Right lobe of liver (tissue), 4 donors: Measurements from ENCODE around the gene TTI1.

Source experiments
- POLR2A ChIP-seq: fragments of 450-650 bp; IDR thresholded peaks from one replicate; pipeline ENCODE4 v1.6.1; 2017; ENCODE audit warnings: antibody characterized with exemption, mild to moderate bottlenecking
- TF ChIP-seq, protein P1 (sequence below), 4 donors: fragments of 200-600 bp in 3 of 4; fragments of 450-650 bp in 1 of 4; IDR thresholded peaks; one replicate each; pipeline versions ENCODE4 v1.5.1 to v1.8.0; 2016 to 2022; ENCODE audit warnings: antibody characterized with exemption in 4 of 4, mild to moderate bottlenecking in 2 of 4
- donor health status: DM: no; HTN: no; CAD: no.
- donor health status: DM: no; HTN: no; CAD: no.
- donor health status: DM: no; HTN: yes; CAD: no.

DNA sequence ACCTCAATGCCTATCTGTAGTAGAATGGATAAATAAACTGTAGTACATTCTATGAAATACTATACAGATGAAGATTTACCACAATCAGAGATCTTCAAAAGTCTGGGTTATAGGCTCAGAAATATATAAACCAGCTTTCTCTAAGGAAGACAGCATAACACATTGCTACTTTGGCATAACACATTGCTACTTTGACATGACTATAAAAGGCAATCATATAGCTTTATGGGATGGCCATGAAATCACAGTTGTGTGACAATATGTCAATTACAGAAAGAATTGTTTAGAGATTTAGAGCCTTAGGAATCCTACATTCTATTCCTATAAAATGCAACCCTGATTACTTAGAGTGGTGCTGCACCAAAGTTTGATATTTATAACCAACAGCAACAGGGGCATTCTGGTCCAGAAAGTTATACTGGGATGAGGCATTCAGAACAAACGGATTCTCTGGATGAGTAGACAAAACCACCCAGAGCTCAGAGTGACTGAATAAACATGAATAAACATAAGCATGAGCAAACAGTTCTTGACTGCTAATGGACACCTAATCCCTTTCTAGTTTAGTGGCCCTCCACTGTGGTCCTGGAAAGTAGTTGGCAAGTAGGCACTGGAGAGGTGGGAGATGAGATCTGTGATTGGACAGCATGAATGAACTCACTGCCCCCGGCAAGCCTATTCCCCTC, 12.0 kb downstream of the TTI1 start:
- TF ChIP-seq POLR2A: no peak
- TF ChIP-seq, protein P1, sequence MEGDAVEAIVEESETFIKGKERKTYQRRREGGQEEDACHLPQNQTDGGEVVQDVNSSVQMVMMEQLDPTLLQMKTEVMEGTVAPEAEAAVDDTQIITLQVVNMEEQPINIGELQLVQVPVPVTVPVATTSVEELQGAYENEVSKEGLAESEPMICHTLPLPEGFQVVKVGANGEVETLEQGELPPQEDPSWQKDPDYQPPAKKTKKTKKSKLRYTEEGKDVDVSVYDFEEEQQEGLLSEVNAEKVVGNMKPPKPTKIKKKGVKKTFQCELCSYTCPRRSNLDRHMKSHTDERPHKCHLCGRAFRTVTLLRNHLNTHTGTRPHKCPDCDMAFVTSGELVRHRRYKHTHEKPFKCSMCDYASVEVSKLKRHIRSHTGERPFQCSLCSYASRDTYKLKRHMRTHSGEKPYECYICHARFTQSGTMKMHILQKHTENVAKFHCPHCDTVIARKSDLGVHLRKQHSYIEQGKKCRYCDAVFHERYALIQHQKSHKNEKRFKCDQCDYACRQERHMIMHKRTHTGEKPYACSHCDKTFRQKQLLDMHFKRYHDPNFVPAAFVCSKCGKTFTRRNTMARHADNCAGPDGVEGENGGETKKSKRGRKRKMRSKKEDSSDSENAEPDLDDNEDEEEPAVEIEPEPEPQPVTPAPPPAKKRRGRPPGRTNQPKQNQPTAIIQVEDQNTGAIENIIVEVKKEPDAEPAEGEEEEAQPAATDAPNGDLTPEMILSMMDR (IDR thresholded peaks at IDR 0.05): no peak
